HepG2 (cell line): ENCODE data around the gene PPDPF. TPM values are rescaled to one million over a fixed set of nuclear protein-coding genes. Genes with fewer than 3 reads are reported as not detected.

ENCODE experiments used
- ATAC-seq: fragments of 200-7000 bp; cut with Tn5 transposase; 3 replicates; pipeline ENCODE4 v1.9.1; 2020; ENCODE audit warnings: mild to moderate bottlenecking, moderate library complexity
- BruUV-seq: library from RNA; stranded (reverse); fragments of 400-500 nt; replicated peaks from 2 replicates; lab custom pipeline; 2021; lab: Mats Ljungman, UMichigan
- CTCF ChIA-PET: fragments of 300-600 bp; formaldehyde crosslinking; extraction: SDS; loops from one replicate; lab custom pipeline; 2021; ENCODE audit warnings: low total read pairs, inconsistent platforms, low intra/inter-chr PET ratio; lab: Yijun Ruan, JAX
- POLR2A ChIA-PET: fragments of 350-600 bp; sonication (Branson Sonifier 250); formaldehyde crosslinking; loops from one replicate; lab custom pipeline; 2020; ENCODE audit warnings: antibody characterized with exemption, inconsistent platforms; lab: Yijun Ruan, JAX
- DNase-seq: peaks from one replicate; pipeline ENCODE4 v3.0.0-alpha.2; 2015; ENCODE audit warnings: low spot score
- FAIRE-seq: peaks from 3 replicates; lab custom pipeline; 2011; peaks lifted over from hg19 to GRCh38; lab: Jason Lieb, UNC
- H2AFZ ChIP-seq: one replicate; pipeline ENCODE4 v1.6.1; 2011; ENCODE audit warnings: low read length, inconsistent platforms
- H3K27ac ChIP-seq: fragments of 300-600 bp; 3 replicates; pipeline ENCODE4 v1.8.0; 2011; ENCODE audit warnings: mixed run types, mild to moderate bottlenecking, mixed read lengths, low read length, inconsistent platforms; ENCODE audit not compliant: insufficient read depth; ENCODE audit errors: extremely low read length
- H3K27me3 ChIP-seq, 2 experiments: fragments of 200-600 bp in 1 of 2; 2 replicates in 1 of 2; 3 replicates in 1 of 2; pipeline versions ENCODE4 v1.6.0 to v1.8.0; 2011; ENCODE audit warnings: low read length in 2 of 2, mild to moderate bottlenecking in 2 of 2, moderate library complexity in 2 of 2, inconsistent platforms in 1 of 2; ENCODE audit not compliant: insufficient read depth in 2 of 2, control insufficient read depth in 1 of 2
- H3K36me3 ChIP-seq, 2 experiments: fragments of 200-600 bp in 1 of 2; replicated peaks in 1 of 2; 2 replicates in 1 of 2; 3 replicates in 1 of 2; pipeline versions ENCODE4 v1.5.1 to v1.8.0; 2011; ENCODE audit warnings: low read length in 2 of 2, inconsistent platforms in 1 of 2; ENCODE audit not compliant: insufficient read depth in 2 of 2, control insufficient read depth in 1 of 2
- H3K4me1 ChIP-seq: 2 replicates; pipeline ENCODE4 v1.5.1; 2012; ENCODE audit warnings: low read length, inconsistent platforms; ENCODE audit not compliant: insufficient read depth
- H3K4me2 ChIP-seq: 2 replicates; pipeline ENCODE4 v1.6.0; 2011; ENCODE audit warnings: low read depth, low read length, inconsistent platforms
- H3K4me3 ChIP-seq, 3 experiments: fragments of 200-600 bp in 1 of 3; sonication (generic), shearing (Covaris generic) in 1 of 3; replicated peaks in 1 of 3; 2 replicates each; pipeline ENCODE4 v1.5.1; 2011 to 2016; ENCODE audit warnings: low read length in 3 of 3, inconsistent platforms in 2 of 3, low read depth in 2 of 3, mild to moderate bottlenecking in 2 of 3, control low read depth in 1 of 3, mixed read lengths in 1 of 3; ENCODE audit not compliant: insufficient read depth in 1 of 3
- H3K79me2 ChIP-seq: one replicate; pipeline ENCODE4 v1.6.1; 2011; ENCODE audit warnings: low read length, inconsistent platforms; ENCODE audit not compliant: insufficient read depth
- H3K9ac ChIP-seq: 2 replicates; pipeline ENCODE4 v1.6.0; 2011; ENCODE audit warnings: mild to moderate bottlenecking, low read depth, low read length, inconsistent platforms; ENCODE audit not compliant: insufficient read depth
- H3K9me3 ChIP-seq: 2 replicates; pipeline ENCODE4 v1.5.1; 2012; ENCODE audit warnings: mild to moderate bottlenecking, low read length
- H4K20me1 ChIP-seq: 2 replicates; pipeline ENCODE4 v1.6.0; 2011; ENCODE audit warnings: inconsistent platforms, mild to moderate bottlenecking, low read length, moderate library complexity; ENCODE audit not compliant: insufficient read depth
- KMT2B ChIP-seq: IDR thresholded peaks from 2 replicates; pipeline ENCODE4 v1.6.1; 2016; ENCODE audit warnings: missing genetic modification reagents, missing compliant biosample characterization
- NPAS2 ChIP-seq: sonication (generic); formaldehyde crosslinking; IDR thresholded peaks from 2 replicates; pipeline ENCODE4 v1.8.0; 2022; ENCODE audit warnings: mild to moderate bottlenecking, missing genetic modification reagents, borderline replicate concordance
- PHF5A ChIP-seq: IDR thresholded peaks from one replicate; pipeline ENCODE4 v1.6.1; 2018; ENCODE audit warnings: low read depth, missing genetic modification reagents; ENCODE audit not compliant: unreplicated experiment
- REST ChIP-seq, 2 experiments: IDR thresholded peaks; 2 replicates each; pipeline ENCODE4 v1.6.1; 2011 to 2012; ENCODE audit warnings: low read length in 2 of 2, borderline replicate concordance in 1 of 2, low read depth in 1 of 2, mild to moderate bottlenecking in 1 of 2, moderate library complexity in 1 of 2
- SNAI1 ChIP-seq: sonication (generic); formaldehyde crosslinking; IDR thresholded peaks from 2 replicates; pipeline ENCODE4 v1.5.0; 2020; ENCODE audit warnings: mild to moderate bottlenecking, missing genetic modification reagents, borderline replicate concordance
- ZBTB3 ChIP-seq: sonication (generic); formaldehyde crosslinking; IDR thresholded peaks from 2 replicates; pipeline ENCODE4 v1.4.0; 2020; ENCODE audit warnings: low read depth, mild to moderate bottlenecking, moderate library complexity, missing genetic modification reagents, borderline replicate concordance
- ZBTB42 ChIP-seq: sonication (generic); formaldehyde crosslinking; IDR thresholded peaks from 2 replicates; pipeline ENCODE4 v1.5.0; 2020; ENCODE audit warnings: mild to moderate bottlenecking, missing genetic modification reagents
- ZFP36L2 ChIP-seq: sonication (generic); formaldehyde crosslinking; IDR thresholded peaks from 2 replicates; pipeline ENCODE4 v1.4.0; 2020; ENCODE audit warnings: missing genetic modification reagents
- ZNF138 ChIP-seq: sonication (generic); formaldehyde crosslinking; IDR thresholded peaks from 2 replicates; pipeline ENCODE4 v1.5.0; 2020; ENCODE audit warnings: mild to moderate bottlenecking, low read depth, missing genetic modification reagents
- ZNF761 ChIP-seq: sonication (generic); formaldehyde crosslinking; conservative IDR thresholded peaks from 2 replicates; pipeline ENCODE4 v1.4.0; 2020; ENCODE audit warnings: mild to moderate bottlenecking, missing genetic modification reagents
- WGBS: methylation state at CpG from one replicate; pipeline ENCODE4 v1.1.6; 2017; ENCODE audit warnings: low lambda C conversion rate; 5-methylcytosine and 5-hydroxymethylcytosine counted together
- in situ Hi-C: cut with HindIII; loops from 2 replicates; pipeline ENCODE4 v1.10.0; 2017; ENCODE audit warnings: low pct_unique_long_range_greater_than_20kb; ENCODE audit not compliant: extremely low pct_ligation_motif_present
- intact Hi-C: fragments of 100-400 bp; cut with micrococcal nuclease; formaldehyde crosslinking; loops from one replicate; pipeline ENCODE4 v1.10.0; 2022; ENCODE audit not compliant: unreplicated experiment
- polyA plus RNA-seq, 8 experiments: library from polyadenylated mRNA; depleted of rRNA in 3 of 8; stranded (reverse) in 7 of 8; unstranded in 1 of 8; fragments of >200 nt; fragmentation: Illumina TruSeq in 4 of 8; extraction: Trizol in 4 of 8; gene quantifications; 2 replicates each; pipeline versions ENCODE4 v1.2.1 to v1.2.3, GENCODE V29; 2011 to 2016; ENCODE audit warnings: low read depth in 4 of 8, missing spikeins in 1 of 8, mixed read lengths in 1 of 8; ENCODE audit not compliant: insufficient read depth in 1 of 8
- total RNA-seq, 5 experiments: library from RNA; depleted of rRNA; stranded (reverse); fragments of >200 nt; fragmentation: Illumina TruSeq; extraction: Trizol; gene quantifications; 2 replicates each; pipeline ENCODE4 v1.2.3, GENCODE V29; 2016; ENCODE audit warnings: low read depth in 1 of 5
- TF ChIP-seq, protein P1 (sequence below): sonication (generic); formaldehyde crosslinking; IDR thresholded peaks from 2 replicates; pipeline ENCODE4 v1.5.1; 2020; ENCODE audit warnings: mild to moderate bottlenecking, missing genetic modification reagents, borderline replicate concordance
- TF ChIP-seq, protein P2 (sequence below): sonication (generic); formaldehyde crosslinking; IDR thresholded peaks from 2 replicates; pipeline ENCODE4 v1.4.0; 2020; ENCODE audit warnings: mild to moderate bottlenecking, missing genetic modification reagents

Gene PPDPF
- total and polyA plus RNA-seq, 2 of the 13 experiments (the other 11 are each of a cell fraction or from before 2014, with no cell fraction given) = 1.8 to 7.0 TPM

DNA sequence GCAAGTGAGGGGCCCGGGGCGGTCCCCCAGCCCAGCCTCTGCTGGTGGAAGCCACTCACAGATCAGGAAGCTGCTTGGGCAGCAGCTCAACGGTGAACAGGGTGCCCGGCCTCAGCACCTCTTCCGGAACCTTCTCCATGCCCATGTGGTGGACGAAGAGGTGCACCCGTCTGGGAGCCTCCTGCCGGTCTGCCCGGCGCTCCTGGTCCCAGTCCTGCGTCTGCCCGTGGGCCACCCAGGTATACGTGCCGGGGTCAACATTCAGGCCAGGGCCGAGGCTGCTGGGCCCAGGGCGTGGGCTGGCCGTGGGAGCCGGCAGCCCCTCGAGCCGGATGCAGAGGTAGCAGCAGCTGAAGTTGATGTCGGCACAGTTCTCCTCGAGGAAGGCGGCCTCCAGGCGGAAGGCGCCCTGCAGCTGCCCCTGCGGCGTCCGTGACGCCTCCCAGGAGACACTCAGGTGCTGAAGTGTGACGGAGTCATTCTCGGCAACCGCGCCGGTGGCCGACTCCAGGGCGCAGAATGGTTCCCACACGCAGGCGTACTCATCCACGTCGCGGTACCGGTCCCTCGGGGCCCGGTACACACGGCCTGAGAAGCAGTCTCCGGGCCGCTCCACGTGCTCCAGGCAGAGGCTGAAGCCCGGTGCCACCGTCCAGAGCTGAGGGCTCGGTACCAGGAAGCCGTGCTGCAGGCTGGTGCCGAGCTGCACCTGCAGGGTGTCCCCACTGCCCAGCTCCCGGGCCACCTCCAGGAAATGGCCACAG, 42.1 kb downstream of the PPDPF start:
- H4K20me1 ChIP-seq = no peaks in the 10 kb centered on the region; the same call in 1 of the 2 replicates
- no peaks in the 10 kb centered on the region for H3K79me2 ChIP-seq
- in situ Hi-C loops (no loop called here), intact Hi-C loops (no loop called here)
- no peaks in the 10 kb centered on the region; a peak in 1 of 5 replicates for H3K36me3 ChIP-seq
- ATAC-seq (no peak), DNase-seq (no peak), FAIRE-seq (no peak)
- H3K4me1 ChIP-seq = peaks cover 10% of the 10 kb centered on the region
- no peak overlapping the region for H3K9ac ChIP-seq
- no peaks in the 10 kb centered on the region for H3K9me3 ChIP-seq
- no peak overlapping the region for H3K27ac ChIP-seq
- H2AFZ ChIP-seq = no peak overlapping the region
- CTCF ChIA-PET = no interaction called here
- no peak overlapping the region for H3K4me3 ChIP-seq
- no TSS peak for BruUV-seq
- TF ChIP-seq ZBTB42 (no peak), ZNF761 (no peak), KMT2B (CRISPR knock-in tag) (no peak), ZNF138 (CRISPR knock-in tag) (no peak), REST (IDR thresholded peaks at IDR 0.05; ENCODE audit: borderline replicate concordance in 1 of 2, low read depth in 1 of 2, low read length in 2 of 2) (no peak), SNAI1 (CRISPR knock-in tag) (no peak), ZBTB3 (CRISPR knock-in tag) (no peak), PHF5A (CRISPR knock-in tag) (no peak), NPAS2 (CRISPR knock-in tag) (no peak), ZFP36L2 (CRISPR knock-in tag) (no peak)
- TF ChIP-seq, protein P1, sequence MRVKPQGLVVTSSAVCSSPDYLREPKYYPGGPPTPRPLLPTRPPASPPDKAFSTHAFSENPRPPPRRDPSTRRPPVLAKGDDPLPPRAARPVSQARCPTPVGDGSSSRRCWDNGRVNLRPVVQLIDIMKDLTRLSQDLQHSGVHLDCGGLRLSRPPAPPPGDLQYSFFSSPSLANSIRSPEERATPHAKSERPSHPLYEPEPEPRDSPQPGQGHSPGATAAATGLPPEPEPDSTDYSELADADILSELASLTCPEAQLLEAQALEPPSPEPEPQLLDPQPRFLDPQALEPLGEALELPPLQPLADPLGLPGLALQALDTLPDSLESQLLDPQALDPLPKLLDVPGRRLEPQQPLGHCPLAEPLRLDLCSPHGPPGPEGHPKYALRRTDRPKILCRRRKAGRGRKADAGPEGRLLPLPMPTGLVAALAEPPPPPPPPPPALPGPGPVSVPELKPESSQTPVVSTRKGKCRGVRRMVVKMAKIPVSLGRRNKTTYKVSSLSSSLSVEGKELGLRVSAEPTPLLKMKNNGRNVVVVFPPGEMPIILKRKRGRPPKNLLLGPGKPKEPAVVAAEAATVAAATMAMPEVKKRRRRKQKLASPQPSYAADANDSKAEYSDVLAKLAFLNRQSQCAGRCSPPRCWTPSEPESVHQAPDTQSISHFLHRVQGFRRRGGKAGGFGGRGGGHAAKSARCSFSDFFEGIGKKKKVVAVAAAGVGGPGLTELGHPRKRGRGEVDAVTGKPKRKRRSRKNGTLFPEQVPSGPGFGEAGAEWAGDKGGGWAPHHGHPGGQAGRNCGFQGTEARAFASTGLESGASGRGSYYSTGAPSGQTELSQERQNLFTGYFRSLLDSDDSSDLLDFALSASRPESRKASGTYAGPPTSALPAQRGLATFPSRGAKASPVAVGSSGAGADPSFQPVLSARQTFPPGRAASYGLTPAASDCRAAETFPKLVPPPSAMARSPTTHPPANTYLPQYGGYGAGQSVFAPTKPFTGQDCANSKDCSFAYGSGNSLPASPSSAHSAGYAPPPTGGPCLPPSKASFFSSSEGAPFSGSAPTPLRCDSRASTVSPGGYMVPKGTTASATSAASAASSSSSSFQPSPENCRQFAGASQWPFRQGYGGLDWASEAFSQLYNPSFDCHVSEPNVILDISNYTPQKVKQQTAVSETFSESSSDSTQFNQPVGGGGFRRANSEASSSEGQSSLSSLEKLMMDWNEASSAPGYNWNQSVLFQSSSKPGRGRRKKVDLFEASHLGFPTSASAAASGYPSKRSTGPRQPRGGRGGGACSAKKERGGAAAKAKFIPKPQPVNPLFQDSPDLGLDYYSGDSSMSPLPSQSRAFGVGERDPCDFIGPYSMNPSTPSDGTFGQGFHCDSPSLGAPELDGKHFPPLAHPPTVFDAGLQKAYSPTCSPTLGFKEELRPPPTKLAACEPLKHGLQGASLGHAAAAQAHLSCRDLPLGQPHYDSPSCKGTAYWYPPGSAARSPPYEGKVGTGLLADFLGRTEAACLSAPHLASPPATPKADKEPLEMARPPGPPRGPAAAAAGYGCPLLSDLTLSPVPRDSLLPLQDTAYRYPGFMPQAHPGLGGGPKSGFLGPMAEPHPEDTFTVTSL (CRISPR knock-in tag) = no peak
- TF ChIP-seq, protein P2, sequence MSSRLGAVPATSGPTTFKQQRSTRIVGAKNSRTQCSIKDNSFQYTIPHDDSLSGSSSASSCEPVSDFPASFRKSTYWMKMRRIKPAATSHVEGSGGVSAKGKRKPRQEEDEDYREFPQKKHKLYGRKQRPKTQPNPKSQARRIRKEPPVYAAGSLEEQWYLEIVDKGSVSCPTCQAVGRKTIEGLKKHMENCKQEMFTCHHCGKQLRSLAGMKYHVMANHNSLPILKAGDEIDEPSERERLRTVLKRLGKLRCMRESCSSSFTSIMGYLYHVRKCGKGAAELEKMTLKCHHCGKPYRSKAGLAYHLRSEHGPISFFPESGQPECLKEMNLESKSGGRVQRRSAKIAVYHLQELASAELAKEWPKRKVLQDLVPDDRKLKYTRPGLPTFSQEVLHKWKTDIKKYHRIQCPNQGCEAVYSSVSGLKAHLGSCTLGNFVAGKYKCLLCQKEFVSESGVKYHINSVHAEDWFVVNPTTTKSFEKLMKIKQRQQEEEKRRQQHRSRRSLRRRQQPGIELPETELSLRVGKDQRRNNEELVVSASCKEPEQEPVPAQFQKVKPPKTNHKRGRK (CRISPR knock-in tag) = no peak
- H3K4me2 ChIP-seq = no peak overlapping the region
- 90% methylated on average over 41 of the region's 54 CpGs for WGBS
- no peaks in the 10 kb centered on the region for H3K27me3 ChIP-seq
- POLR2A ChIA-PET = no interaction called here
